Neural progenitor cell (in vitro differentiated cells): ENCODE data around the gene RFFL. TPM values are rescaled to one million over a fixed set of nuclear protein-coding genes. Genes with fewer than 3 reads are reported as not detected.

Source experiments
- DNase-seq: peaks from one replicate; pipeline ENCODE4 v3.0.0-alpha.2; 2016; ENCODE audit warnings: low spot score
- H2AFZ ChIP-seq: fragments of 200-600 bp; sonication (generic); replicated peaks from 2 replicates; pipeline ENCODE4 v1.6.1; 2016; ENCODE audit warnings: antibody characterized with exemption
- H3F3A ChIP-seq: fragments of 200-600 bp; sonication (generic); 2 replicates; pipeline ENCODE4 v1.6.1; 2016; ENCODE audit warnings: antibody characterized with exemption, low read depth
- H3K27ac ChIP-seq: fragments of 200-600 bp; sonication (generic); 2 replicates; pipeline ENCODE4 v1.5.1; 2016; ENCODE audit warnings: mild to moderate bottlenecking
- H3K27me3 ChIP-seq: fragments of 200-600 bp; sonication (generic); 2 replicates; pipeline ENCODE4 v1.6.1; 2016; ENCODE audit warnings: mild to moderate bottlenecking, moderate library complexity
- H3K36me3 ChIP-seq: fragments of 200-600 bp; sonication (generic); 2 replicates; pipeline ENCODE4 v1.5.1; 2016
- H3K4me1 ChIP-seq: fragments of 200-600 bp; sonication (generic); 2 replicates; pipeline ENCODE4 v1.6.1; 2016; ENCODE audit warnings: mixed run types
- H3K4me2 ChIP-seq: fragments of 200-600 bp; sonication (generic); 2 replicates; pipeline ENCODE4 v1.6.1; 2016
- H3K4me3 ChIP-seq: fragments of 200-600 bp; sonication (generic); 2 replicates; pipeline ENCODE4 v1.5.1; 2016
- H3K79me2 ChIP-seq: fragments of 200-600 bp; sonication (generic); 2 replicates; pipeline ENCODE4 v1.6.1; 2016; ENCODE audit warnings: low read depth
- H3K9ac ChIP-seq: fragments of 200-600 bp; sonication (generic); 2 replicates; pipeline ENCODE4 v1.6.1; 2016
- H3K9me3 ChIP-seq: fragments of 200-600 bp; sonication (generic); 2 replicates; pipeline ENCODE4 v1.5.1; 2016; ENCODE audit warnings: low read depth
- H4K20me1 ChIP-seq: fragments of 200-600 bp; sonication (generic); 2 replicates; pipeline ENCODE4 v1.6.1; 2016; ENCODE audit warnings: low read depth
- H3K27ac Mint-ChIP-seq: 3 replicates; pipeline ENCODE4 v1.8.0; 2021; ENCODE audit warnings: mixed read lengths
- H3K27me3 Mint-ChIP-seq: 2 replicates; pipeline ENCODE4 v1.8.0; 2022; ENCODE audit warnings: low read depth, mild to moderate bottlenecking, inconsistent platforms, moderate library complexity, mixed read lengths; ENCODE audit not compliant: insufficient read depth
- H3K36me3 Mint-ChIP-seq: 3 replicates; pipeline ENCODE4 v1.8.0; 2021; ENCODE audit warnings: mixed read lengths
- H3K4me1 Mint-ChIP-seq: 3 replicates; pipeline ENCODE4 v1.8.0; 2021; ENCODE audit warnings: mixed read lengths
- H3K4me3 Mint-ChIP-seq: 3 replicates; pipeline ENCODE4 v1.8.0; 2021; ENCODE audit warnings: mild to moderate bottlenecking, moderate library complexity, mixed read lengths
- H3K9me3 Mint-ChIP-seq: 3 replicates; pipeline ENCODE4 v1.8.0; 2020; ENCODE audit warnings: mixed read lengths
- EZH2 ChIP-seq: fragments of 200-600 bp; sonication (generic); IDR thresholded peaks from 2 replicates; pipeline ENCODE4 v1.6.1; 2017; ENCODE audit warnings: antibody characterized with exemption, mild to moderate bottlenecking, moderate library complexity
- EZH2phosphoT487 ChIP-seq: fragments of 200-600 bp; sonication (generic); IDR thresholded peaks from 2 replicates; pipeline ENCODE4 v1.6.1; 2017; ENCODE audit warnings: antibody characterized with exemption
- total RNA-seq: library from RNA; depleted of rRNA; stranded (reverse); fragments of >200 nt; gene quantifications from 2 replicates; pipeline ENCODE4 v1.2.3, GENCODE V29; 2015; ENCODE audit warnings: low replicate concordance
- TF ChIP-seq, protein P1 (sequence below): fragments of 200-600 bp; sonication (generic); IDR thresholded peaks from 2 replicates; pipeline ENCODE4 v1.5.1; 2017; ENCODE audit warnings: antibody characterized with exemption, mild to moderate bottlenecking

RFFL gene
- total RNA-seq, 1 donor from 2014 or later, result 20.6 TPM

DNA sequence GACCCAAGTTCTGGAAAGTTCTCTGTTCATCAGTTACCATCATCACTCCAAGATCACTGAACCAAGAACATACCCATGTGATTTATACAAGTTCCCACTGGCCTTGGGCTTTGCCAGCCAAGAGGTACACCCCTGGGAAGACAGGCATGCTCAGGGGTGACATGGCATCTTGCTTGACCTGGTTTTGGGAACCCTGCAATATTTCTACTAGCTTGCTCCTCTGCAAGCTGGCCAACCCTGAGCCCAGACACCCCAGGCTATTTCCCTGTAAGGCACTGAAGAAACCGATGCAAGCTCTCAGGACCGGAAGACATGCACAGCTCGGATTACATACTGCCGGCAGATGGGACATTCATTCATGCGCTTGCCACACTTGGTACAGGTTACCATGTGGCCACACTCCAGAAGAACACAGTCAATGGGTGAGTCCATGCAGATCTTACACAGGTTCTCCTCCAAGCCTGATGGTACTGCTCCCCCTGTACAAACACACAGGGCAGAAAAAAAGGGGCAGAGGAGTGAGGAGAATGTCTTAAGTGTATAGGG lies 51.8 kb downstream of the RFFL start:
- H3K27ac ChIP-seq, result no peak overlapping the region
- peaks cover 11% of the 10 kb centered on the region for H3F3A ChIP-seq
- no peak overlapping the region for H3K4me3 ChIP-seq
- no peak overlapping the region for H2AFZ ChIP-seq
- H3K9me3 ChIP-seq, result no peaks in the 10 kb centered on the region
- TF ChIP-seq, protein P1, sequence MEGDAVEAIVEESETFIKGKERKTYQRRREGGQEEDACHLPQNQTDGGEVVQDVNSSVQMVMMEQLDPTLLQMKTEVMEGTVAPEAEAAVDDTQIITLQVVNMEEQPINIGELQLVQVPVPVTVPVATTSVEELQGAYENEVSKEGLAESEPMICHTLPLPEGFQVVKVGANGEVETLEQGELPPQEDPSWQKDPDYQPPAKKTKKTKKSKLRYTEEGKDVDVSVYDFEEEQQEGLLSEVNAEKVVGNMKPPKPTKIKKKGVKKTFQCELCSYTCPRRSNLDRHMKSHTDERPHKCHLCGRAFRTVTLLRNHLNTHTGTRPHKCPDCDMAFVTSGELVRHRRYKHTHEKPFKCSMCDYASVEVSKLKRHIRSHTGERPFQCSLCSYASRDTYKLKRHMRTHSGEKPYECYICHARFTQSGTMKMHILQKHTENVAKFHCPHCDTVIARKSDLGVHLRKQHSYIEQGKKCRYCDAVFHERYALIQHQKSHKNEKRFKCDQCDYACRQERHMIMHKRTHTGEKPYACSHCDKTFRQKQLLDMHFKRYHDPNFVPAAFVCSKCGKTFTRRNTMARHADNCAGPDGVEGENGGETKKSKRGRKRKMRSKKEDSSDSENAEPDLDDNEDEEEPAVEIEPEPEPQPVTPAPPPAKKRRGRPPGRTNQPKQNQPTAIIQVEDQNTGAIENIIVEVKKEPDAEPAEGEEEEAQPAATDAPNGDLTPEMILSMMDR, result no peak
- no peak for TF ChIP-seq EZH2phosphoT487
- no peak for TF ChIP-seq EZH2
- H3K27me3 ChIP-seq, result no peaks in the 10 kb centered on the region
- H3K36me3 ChIP-seq, result no peaks in the 10 kb centered on the region
- no peak overlapping the region for H3K4me2 ChIP-seq
- no peaks in the 10 kb centered on the region for H3K79me2 ChIP-seq
- Mint-ChIP-seq H3K9me3 (no peaks in the 10 kb centered on the region), H3K27ac (no peak overlapping the region), H3K4me3 (no peak overlapping the region), H3K4me1 (peaks cover 6% of the 10 kb centered on the region), H3K36me3 (peaks cover 24% of the 10 kb centered on the region), H3K27me3 (no peaks in the 10 kb centered on the region)
- no peaks in the 10 kb centered on the region for H4K20me1 ChIP-seq
- DNase-seq, result no peak
- no peak overlapping the region for H3K9ac ChIP-seq
- peaks cover 14% of the 10 kb centered on the region for H3K4me1 ChIP-seq

DNA sequence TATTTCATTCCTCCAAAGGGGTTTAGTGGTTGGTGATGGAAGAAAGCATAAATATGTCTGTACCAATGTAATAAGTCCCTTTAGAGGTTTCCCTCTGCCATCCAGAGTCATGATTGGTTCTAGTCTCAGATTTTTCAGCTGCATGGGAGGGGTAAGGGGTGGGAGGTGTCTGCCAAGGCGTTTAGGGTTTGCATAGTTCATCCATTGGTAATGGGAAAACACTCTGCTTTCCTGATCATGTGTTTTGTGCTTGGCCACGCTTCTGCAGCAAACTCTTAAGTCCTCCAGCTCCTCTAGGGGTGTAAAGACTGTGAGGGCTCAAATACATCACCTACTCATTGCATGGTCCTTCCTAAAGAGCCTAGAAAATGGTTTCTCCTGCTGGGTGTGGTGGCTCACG lies 53.4 kb downstream of the RFFL start:
- H3K27ac Mint-ChIP-seq, result no peak overlapping the region
- Histone ChIP-seq H3K9ac (no peak overlapping the region), H4K20me1 (no peaks in the 10 kb centered on the region), H2AFZ (no peak overlapping the region), H3K4me1 (peaks cover 12% of the 10 kb centered on the region), H3K4me3 (no peak overlapping the region), H3K9me3 (no peaks in the 10 kb centered on the region), H3K79me2 (no peaks in the 10 kb centered on the region), H3K36me3 (no peaks in the 10 kb centered on the region), H3F3A (peaks cover 11% of the 10 kb centered on the region), H3K4me2 (no peak overlapping the region), H3K27ac (no peak overlapping the region), H3K27me3 (no peaks in the 10 kb centered on the region)
- peaks cover 20% of the 10 kb centered on the region for H3K36me3 Mint-ChIP-seq
- DNase-seq, result no peak
- peaks cover 6% of the 10 kb centered on the region for H3K4me1 Mint-ChIP-seq
- H3K9me3 Mint-ChIP-seq, result no peaks in the 10 kb centered on the region
- TF ChIP-seq EZH2 (no peak), EZH2phosphoT487 (no peak)
- TF ChIP-seq, protein P1, result no peak
- no peaks in the 10 kb centered on the region for H3K27me3 Mint-ChIP-seq
- H3K4me3 Mint-ChIP-seq, result no peak overlapping the region

DNA sequence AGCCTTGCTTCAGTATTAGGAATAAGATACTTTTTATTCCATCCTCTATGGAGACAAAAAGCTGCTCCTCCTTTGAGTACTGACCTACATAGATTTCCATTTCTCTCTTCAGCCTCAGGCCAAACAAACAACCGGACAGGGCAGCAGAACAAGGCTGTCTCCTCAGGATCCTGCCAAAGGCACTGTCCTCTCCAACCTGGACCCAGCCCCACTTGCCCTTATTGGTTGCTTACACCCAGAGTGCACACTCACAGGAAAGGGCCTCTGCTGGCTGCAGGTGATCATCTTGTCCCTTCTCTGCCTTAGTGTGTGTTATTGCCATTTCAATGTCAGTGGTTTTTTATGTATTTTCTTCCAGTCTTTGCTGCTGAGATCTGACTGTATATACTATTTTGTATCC lies 56.5 kb downstream of the RFFL start:
- Histone ChIP-seq H4K20me1 (no peaks in the 10 kb centered on the region), H3K4me1 (no peaks in the 10 kb centered on the region), H3F3A (peaks cover 3% of the 10 kb centered on the region), H3K9me3 (no peaks in the 10 kb centered on the region), H3K9ac (no peak overlapping the region), H3K36me3 (no peaks in the 10 kb centered on the region), H2AFZ (no peak overlapping the region), H3K27ac (no peak overlapping the region), H3K4me2 (no peak overlapping the region), H3K27me3 (no peaks in the 10 kb centered on the region), H3K79me2 (no peaks in the 10 kb centered on the region), H3K4me3 (no peak overlapping the region)
- no peaks in the 10 kb centered on the region for H3K9me3 Mint-ChIP-seq
- H3K4me1 Mint-ChIP-seq, result peaks cover 6% of the 10 kb centered on the region
- no peak overlapping the region for H3K4me3 Mint-ChIP-seq
- peaks cover 38% of the 10 kb centered on the region for H3K36me3 Mint-ChIP-seq
- DNase-seq, result no peak
- no peak overlapping the region for H3K27ac Mint-ChIP-seq
- peaks cover 2% of the 10 kb centered on the region for H3K27me3 Mint-ChIP-seq
- TF ChIP-seq, protein P1, result no peak
- TF ChIP-seq EZH2 (no peak), EZH2phosphoT487 (no peak)
